Kidney (tissue), 14 donors: Measurements from ENCODE around the gene CCDC160. TPM values are rescaled to one million over a fixed set of nuclear protein-coding genes. Genes with fewer than 3 reads are reported as not detected.

ENCODE experiments used
- DNase-seq, 5 donors: peaks; one replicate each; pipeline ENCODE4 v3.0.0-alpha.2; 2013 to 2020
- FAIRE-seq: peaks from 2 replicates; lab custom pipeline; 2012; peaks lifted over from hg19 to GRCh38; lab: Jason Lieb, UNC
- H3K27ac ChIP-seq, 2 donors: one replicate each; pipeline ENCODE4 v1.7.0; 2013; ENCODE audit warnings: low read depth in 2 of 2, low read length in 2 of 2, inconsistent platforms in 1 of 2
- H3K27me3 ChIP-seq: one replicate; pipeline ENCODE4 v1.7.1; 2013; ENCODE audit warnings: low read length, inconsistent platforms; ENCODE audit not compliant: control insufficient read depth, insufficient read depth
- H3K36me3 ChIP-seq, 3 donors: one replicate each; pipeline versions ENCODE4 v1.7.0 to v1.7.1; 2013; ENCODE audit warnings: low read length in 3 of 3, control low read depth in 1 of 3, inconsistent platforms in 1 of 3; ENCODE audit not compliant: insufficient read depth in 3 of 3, control insufficient read depth in 2 of 3
- H3K4me1 ChIP-seq, 3 donors: one replicate each; pipeline versions ENCODE4 v1.7.0 to v1.7.1; 2013; ENCODE audit warnings: low read length in 3 of 3, inconsistent platforms in 1 of 3, low read depth in 1 of 3; ENCODE audit not compliant: control insufficient read depth in 2 of 3, insufficient read depth in 2 of 3
- H3K4me3 ChIP-seq, 3 donors: one replicate each; pipeline versions ENCODE4 v1.7.0 to v1.8.1; 2013; ENCODE audit warnings: low read length in 3 of 3, control low read depth in 1 of 3, inconsistent platforms in 1 of 3
- H3K9ac ChIP-seq, 3 donors: one replicate each; pipeline versions ENCODE4 v1.7.0 to v1.7.1; 2013; ENCODE audit warnings: low read length in 3 of 3, control low read depth in 1 of 3, inconsistent platforms in 1 of 3
- H3K9me3 ChIP-seq, 3 donors: one replicate each; pipeline versions ENCODE4 v1.7.0 to v1.7.1; 2013; ENCODE audit warnings: low read length in 3 of 3, control low read depth in 1 of 3, inconsistent platforms in 1 of 3; ENCODE audit not compliant: control insufficient read depth in 2 of 3, insufficient read depth in 1 of 3
- CTCF ChIP-seq: IDR thresholded peaks from 3 replicates; pipeline ENCODE4 v1.5.1; 2012; ENCODE audit warnings: mild to moderate bottlenecking, moderate library complexity, borderline replicate concordance; ENCODE audit not compliant: insufficient read depth; ENCODE audit errors: extremely low read depth
- intact Hi-C: fragments of 100-400 bp; cut with DNase I; formaldehyde crosslinking; loops from one replicate; pipeline ENCODE4 v1.11.1; 2022
- polyA plus RNA-seq: library from polyadenylated mRNA; stranded (reverse); fragments of 350-450 nt; fragmentation: Illumina TruSeq; extraction: RNeasy Lipid Tissue Mini Kit (QIAGEN cat#74804); gene quantifications from one replicate; pipeline ENCODE4 v1.2.3, GENCODE V29; 2014; ENCODE audit warnings: low read depth, low replicate concordance; ENCODE audit not compliant: insufficient read depth
- total RNA-seq: library from RNA; stranded (reverse); fragmentation: NEBNext Ultra II Directional; extraction: Animal tissue kit (Norgen Biotek cat#: 25700); gene quantifications from one replicate; pipeline ENCODE4 v1.2.1, GENCODE V29; 2021
- donor health status: control.
- donor health status: control.
- donor health status: control.
- donor health status: control.
- donor health status: control.
- donor health status: DM: yes; HTN: yes; CAD: no.
- donor health status: Normal renal cell carcinoma (clear cell type).

CCDC160 gene
- total and polyA plus RNA-seq, 2 donors from 2014 or later, result 4.9 to 7.0 TPM

- intact Hi-C loops, result no loop called here
- peaks cover 0 to 3% (median 0%) of the 10 kb centered on the region in 3 donors for H3K4me1 ChIP-seq
- H3K27ac ChIP-seq, result no peak overlapping the region
- DNase-seq, result no peak
- H3K36me3 ChIP-seq, result no peaks in the 10 kb centered on the region
- TF ChIP-seq CTCF, result no peak
- no peak overlapping the region for H3K9ac ChIP-seq
- no peak overlapping the region for H3K4me3 ChIP-seq
- no peak for FAIRE-seq
- H3K9me3 ChIP-seq, result no peaks in the 10 kb centered on the region
- H3K27me3 ChIP-seq, result no peaks in the 10 kb centered on the region
Observed at GRCh38 chrX:134239016-134239415, 2.0 kb downstream of the CCDC160 start.

- intact Hi-C loops, result no loop called here
- FAIRE-seq (no peak), DNase-seq (no peak)
- Histone ChIP-seq H3K27ac (no peak overlapping the region), H3K27me3 (no peaks in the 10 kb centered on the region), H3K9me3 (no peaks in the 10 kb centered on the region), H3K36me3 (no peaks in the 10 kb centered on the region), H3K4me3 (no peak overlapping the region), H3K9ac (no peak overlapping the region), H3K4me1 (peaks cover 0 to 3% (median 0%) of the 10 kb centered on the region in 3 donors)
- TF ChIP-seq CTCF, result no peak
Observed at GRCh38 chrX:134240209-134240608, 3.2 kb downstream of the CCDC160 start.

- H3K9ac ChIP-seq, result no peak overlapping the region
Observed at GRCh38 chrX:134241960-134242619, 5.1 kb downstream of the CCDC160 start.

More at GRCh38 chrX:134241960-134242619, 5.1 kb downstream of the CCDC160 start:
- Histone ChIP-seq H3K9me3 (no peaks in the 10 kb centered on the region), H3K27ac (no peak overlapping the region), H3K4me1 (no peaks in the 10 kb centered on the region), H3K27me3 (no peaks in the 10 kb centered on the region), H3K36me3 (no peaks in the 10 kb centered on the region), H3K4me3 (no peak overlapping the region)
- intact Hi-C loops, result no loop called here
- TF ChIP-seq CTCF, result no peak
- no peak for FAIRE-seq
- DNase-seq, result no peak
